ENCODE data around the gene KLHL25.

The KLHL25 gene

GRCh38 chr15:85788771-85789495, 5.8 kb downstream of the KLHL25 start:
- DNase-seq (ENCODE audit: low read depth, low spot score) = no peak
- no peak for TF ChIP-seq CTCF (IDR thresholded peaks at IDR 0.05; ENCODE audit: insufficient read depth, low read length, missing control alignments)
- POLR2A ChIA-PET = no interaction called here
- CTCF ChIA-PET = interaction anchor here (1.2 to 1.5 kb wide), 2 partner anchors 10 to 43 kb away, joined by 4 read pairs; no protein-coding TSS in a partner anchor
- no peak overlapping the region for H3K4me3 ChIP-seq (ENCODE audit: low read depth, low read length)

- POLR2A ChIA-PET = interaction anchor here (1.1 kb wide), 1 partner anchor 8 kb away, joined by 3 read pairs; the partner anchor contains the start of gene KLHL25
Measured at GRCh38 chr15:85786781-85787114, 8.0 kb downstream of the KLHL25 start.

GRCh38 chr15:85785887-85786780, 8.6 kb downstream of the KLHL25 start:
- CTCF ChIA-PET = interaction anchor here (1.3 to 2.3 kb wide), 4 partner anchors 14 to 45 kb away, joined by 4 to 8 read pairs (median 6); no protein-coding TSS in a partner anchor
- TF ChIP-seq CTCF (IDR thresholded peaks at IDR 0.05; ENCODE audit: insufficient read depth, low read length, missing control alignments) = no peak
- no peak for DNase-seq (ENCODE audit: low read depth, low spot score)
- POLR2A ChIA-PET = interaction anchor here (1.1 kb wide), 1 partner anchor 8 kb away, joined by 3 read pairs; the partner anchor contains the start of gene KLHL25
- no peak overlapping the region for H3K4me3 ChIP-seq (ENCODE audit: low read depth, low read length)

More at GRCh38 chr15:85786781-85787114, 8.0 kb downstream of the KLHL25 start:
- DNase-seq (ENCODE audit: low read depth, low spot score) = no peak
- CTCF ChIA-PET = interaction anchor here (1.6 to 2.3 kb wide), 2 partner anchors 17 to 45 kb away, joined by 5 to 7 read pairs; no protein-coding TSS in a partner anchor
- no peak overlapping the region for H3K4me3 ChIP-seq (ENCODE audit: low read depth, low read length)
- no peak for TF ChIP-seq CTCF (IDR thresholded peaks at IDR 0.05; ENCODE audit: insufficient read depth, low read length, missing control alignments)

GRCh38 chr15:85782064-85782463, 12.7 kb downstream of the KLHL25 start:
- no peak for DNase-seq (ENCODE audit: low read depth, low spot score)
- CTCF ChIA-PET = no interaction called here
- no peak for TF ChIP-seq CTCF (IDR thresholded peaks at IDR 0.05; ENCODE audit: insufficient read depth, low read length, missing control alignments)
- POLR2A ChIA-PET = no interaction called here
- no peak overlapping the region for H3K4me3 ChIP-seq (ENCODE audit: low read depth, low read length)

- ChIA-PET CTCF (no interaction called here), POLR2A (no interaction called here)
- DNase-seq (ENCODE audit: low read depth, low spot score) = no peak
- H3K4me3 ChIP-seq (ENCODE audit: low read depth, low read length) = no peak overlapping the region
- no peak for TF ChIP-seq CTCF (IDR thresholded peaks at IDR 0.05; ENCODE audit: insufficient read depth, low read length, missing control alignments)
Measured at GRCh38 chr15:85781099-85781498, 13.6 kb downstream of the KLHL25 start.

Measured in AG04449 (cell line).